Measurements from ENCODE around the gene FAM47E. TPM values are rescaled to one million over a fixed set of nuclear protein-coding genes. Genes with fewer than 3 reads are reported as not detected.

The FAM47E gene
- total RNA-seq, 1 donor from 2014 or later: 3.0 TPM

- Histone ChIP-seq H3K4me1 (peaks cover 88% of the 10 kb centered on the region), H3K36me3 (no peaks in the 10 kb centered on the region), H3K9me3 (replicated peaks) (no peaks in the 10 kb centered on the region), H3K4me3 (peak overlapping the region; percentile 91), H3K27me3 (ENCODE audit: low read depth) (no peaks in the 10 kb centered on the region), H3K27ac (replicated peaks) (peak overlapping the region; percentile 99)
- no peak for TF ChIP-seq CTCF (IDR thresholded peaks at IDR 0.05; ENCODE audit: borderline replicate concordance)
- no peak for DNase-seq
- intact Hi-C loops (cut with micrococcal nuclease): no loop called here
These were observed 38.6 kb upstream of the FAM47E start for GRCh38 chr4:76212851-76213414.

- TF ChIP-seq CTCF (IDR thresholded peaks at IDR 0.05; ENCODE audit: borderline replicate concordance): no peak
- DNase-seq: peak; percentile 93
- peak within 1 kb of the TSS; percentile 99 for H3K27ac ChIP-seq (replicated peaks)
- no peaks in the 10 kb centered on the region for H3K36me3 ChIP-seq
- H3K4me1 ChIP-seq: peaks cover 83% of the 10 kb centered on the region
- H3K27me3 ChIP-seq (ENCODE audit: low read depth): no peaks in the 10 kb centered on the region
- intact Hi-C loops (cut with micrococcal nuclease): no loop called here
- H3K4me3 ChIP-seq: peak within 1 kb of the TSS; percentile 91
- no peaks in the 10 kb centered on the region for H3K9me3 ChIP-seq (replicated peaks)
These were observed 37.9 kb upstream of the FAM47E start, which contains the start of gene SCARB2 for GRCh38 chr4:76213415-76214176. Gene SCARB2 (minus strand): TSS chr4:76213824. CDS start chr4:76213543, 281 bp downstream.

GRCh38 chr4:76214177-76214675, 37.3 kb upstream of the FAM47E start:
- peak overlapping the region; percentile 91 for H3K4me3 ChIP-seq
- intact Hi-C loops (cut with micrococcal nuclease): no loop called here
- H3K27me3 ChIP-seq (ENCODE audit: low read depth): no peaks in the 10 kb centered on the region
- H3K36me3 ChIP-seq: no peaks in the 10 kb centered on the region
- peak overlapping the region; percentile 99 for H3K27ac ChIP-seq (replicated peaks)
- H3K4me1 ChIP-seq: peaks cover 76% of the 10 kb centered on the region
- DNase-seq: no peak
- TF ChIP-seq CTCF (IDR thresholded peaks at IDR 0.05; ENCODE audit: borderline replicate concordance): no peak
- H3K9me3 ChIP-seq (replicated peaks): no peaks in the 10 kb centered on the region

- Histone ChIP-seq H3K27me3 (ENCODE audit: low read depth) (no peaks in the 10 kb centered on the region), H3K27ac (replicated peaks) (peak overlapping the region; percentile 99), H3K36me3 (no peaks in the 10 kb centered on the region), H3K4me3 (peak overlapping the region; percentile 91), H3K4me1 (peaks cover 68% of the 10 kb centered on the region), H3K9me3 (replicated peaks) (no peaks in the 10 kb centered on the region)
- DNase-seq: no peak
- TF ChIP-seq CTCF (IDR thresholded peaks at IDR 0.05; ENCODE audit: borderline replicate concordance): no peak
- intact Hi-C loops (cut with micrococcal nuclease): no loop called here
These were observed 36.4 kb upstream of the FAM47E start for GRCh38 chr4:76215077-76215476.

GRCh38 chr4:76216524-76216923, 35.0 kb upstream of the FAM47E start:
- no peaks in the 10 kb centered on the region for H3K27me3 ChIP-seq (ENCODE audit: low read depth)
- no peaks in the 10 kb centered on the region for H3K36me3 ChIP-seq
- H3K4me1 ChIP-seq: peaks cover 53% of the 10 kb centered on the region
- DNase-seq: no peak
- H3K9me3 ChIP-seq (replicated peaks): no peaks in the 10 kb centered on the region
- H3K4me3 ChIP-seq: no peak overlapping the region
- intact Hi-C loops (cut with micrococcal nuclease): no loop called here
- H3K27ac ChIP-seq (replicated peaks): no peak overlapping the region
- TF ChIP-seq CTCF (IDR thresholded peaks at IDR 0.05; ENCODE audit: borderline replicate concordance): no peak

Measured in left ventricle myocardium inferior (tissue), 1 donor.